ENCODE measurements around the gene CD36. TPM values are rescaled to one million over a fixed set of nuclear protein-coding genes. Genes with fewer than 3 reads are reported as not detected.

The CD36 gene
- total and polyA plus RNA-seq, 2 experiments from 2014 or later, result 0.40 to 1.8 TPM

- Mint-ChIP-seq H3K27ac (no peak overlapping the region), H3K4me3 (no peak overlapping the region), H3K36me3 (ENCODE audit: low read depth) (peaks cover 4% of the 10 kb centered on the region; the same call in 1 of the 3 replicates), H3K9me3 (peaks cover 8% of the 10 kb centered on the region), H3K4me1 (peaks cover 10% of the 10 kb centered on the region), H3K27me3 (ENCODE audit: insufficient read depth, low read depth, poor library complexity) (no peaks in the 10 kb centered on the region)
- ATAC-seq (no peak), DNase-seq (ENCODE audit: low spot score) (no peak)
- no peak overlapping the region for H3K4me2 ChIP-seq
- no peaks in the 10 kb centered on the region for H3K36me3 ChIP-seq (ENCODE audit: insufficient read depth)
- no peak overlapping the region for H3K4me3 ChIP-seq
- no peaks in the 10 kb centered on the region for H4K20me1 ChIP-seq (replicated peaks; ENCODE audit: insufficient read depth)
- H3K27me3 ChIP-seq (ENCODE audit: insufficient read depth), result no peaks in the 10 kb centered on the region
- H3K4me1 ChIP-seq (ENCODE audit: insufficient read depth), result peaks cover 7% of the 10 kb centered on the region
- no peak for TF ChIP-seq CREB1 (CRISPR knock-in tag; IDR thresholded peaks at IDR 0.05; ENCODE audit: low read depth)
- no peak for TF ChIP-seq ZNF462 (CRISPR knock-in tag; IDR thresholded peaks at IDR 0.05)
- TF ChIP-seq STAT1 (IDR thresholded peaks at IDR 0.05; ENCODE audit: unreplicated experiment), result no peak
- TF ChIP-seq, protein P1, sequence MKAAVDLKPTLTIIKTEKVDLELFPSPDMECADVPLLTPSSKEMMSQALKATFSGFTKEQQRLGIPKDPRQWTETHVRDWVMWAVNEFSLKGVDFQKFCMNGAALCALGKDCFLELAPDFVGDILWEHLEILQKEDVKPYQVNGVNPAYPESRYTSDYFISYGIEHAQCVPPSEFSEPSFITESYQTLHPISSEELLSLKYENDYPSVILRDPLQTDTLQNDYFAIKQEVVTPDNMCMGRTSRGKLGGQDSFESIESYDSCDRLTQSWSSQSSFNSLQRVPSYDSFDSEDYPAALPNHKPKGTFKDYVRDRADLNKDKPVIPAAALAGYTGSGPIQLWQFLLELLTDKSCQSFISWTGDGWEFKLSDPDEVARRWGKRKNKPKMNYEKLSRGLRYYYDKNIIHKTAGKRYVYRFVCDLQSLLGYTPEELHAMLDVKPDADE (IDR thresholded peaks at IDR 0.05), result no peak
- TF ChIP-seq NANOG (IDR thresholded peaks at IDR 0.05; ENCODE audit: borderline replicate concordance), result no peak
- TF ChIP-seq JUNB (IDR thresholded peaks at IDR 0.05; ENCODE audit: unreplicated experiment), result no peak
- TF ChIP-seq POLR2AphosphoS5 (IDR thresholded peaks at IDR 0.05; ENCODE audit: low read depth), result no peak
- no peak for TF ChIP-seq ZNF114 (CRISPR knock-in tag; IDR thresholded peaks at IDR 0.05)
- no peaks in the 10 kb centered on the region for H3F3A ChIP-seq (replicated peaks; ENCODE audit: low read depth)
- no peaks in the 10 kb centered on the region; the same call in 1 of the 2 replicates for H3K9me2 ChIP-seq (ENCODE audit: insufficient read depth)
- H3K79me2 ChIP-seq (replicated peaks; ENCODE audit: insufficient read depth), result no peaks in the 10 kb centered on the region
- no peak overlapping the region for H2AFZ ChIP-seq
- H3K27ac ChIP-seq (ENCODE audit: low read depth), result no peak overlapping the region
Measured at GRCh38 chr7:80619741-80620140, 18.7 kb upstream of the CD36 start.
